ENCODE measurements around the gene ADORA1.

GRCh38 chr1:203199002-203199401 is 71.5 kb downstream of the ADORA1 start:
- TF ChIP-seq POLR2A (IDR thresholded peaks at IDR 0.05), result no peak
- no peak for TF ChIP-seq POLR2AphosphoS5 (IDR thresholded peaks at IDR 0.05)
- TF ChIP-seq, protein P1, sequence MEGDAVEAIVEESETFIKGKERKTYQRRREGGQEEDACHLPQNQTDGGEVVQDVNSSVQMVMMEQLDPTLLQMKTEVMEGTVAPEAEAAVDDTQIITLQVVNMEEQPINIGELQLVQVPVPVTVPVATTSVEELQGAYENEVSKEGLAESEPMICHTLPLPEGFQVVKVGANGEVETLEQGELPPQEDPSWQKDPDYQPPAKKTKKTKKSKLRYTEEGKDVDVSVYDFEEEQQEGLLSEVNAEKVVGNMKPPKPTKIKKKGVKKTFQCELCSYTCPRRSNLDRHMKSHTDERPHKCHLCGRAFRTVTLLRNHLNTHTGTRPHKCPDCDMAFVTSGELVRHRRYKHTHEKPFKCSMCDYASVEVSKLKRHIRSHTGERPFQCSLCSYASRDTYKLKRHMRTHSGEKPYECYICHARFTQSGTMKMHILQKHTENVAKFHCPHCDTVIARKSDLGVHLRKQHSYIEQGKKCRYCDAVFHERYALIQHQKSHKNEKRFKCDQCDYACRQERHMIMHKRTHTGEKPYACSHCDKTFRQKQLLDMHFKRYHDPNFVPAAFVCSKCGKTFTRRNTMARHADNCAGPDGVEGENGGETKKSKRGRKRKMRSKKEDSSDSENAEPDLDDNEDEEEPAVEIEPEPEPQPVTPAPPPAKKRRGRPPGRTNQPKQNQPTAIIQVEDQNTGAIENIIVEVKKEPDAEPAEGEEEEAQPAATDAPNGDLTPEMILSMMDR (IDR thresholded peaks at IDR 0.05), result no peak

Measured in prostate gland (tissue), 2 donors.